OCI-LY3 (cell line): ENCODE data around the gene GOLT1B.
A peak's percentile ranks its signal among the peaks of the same experiment; 100 is the strongest.

Source experiments
- H2AFZ ChIP-seq: fragments of 200-600, 300-600 bp; shearing (Covaris generic); 2 replicates; pipeline ENCODE4 v1.6.0; 2014; ENCODE audit warnings: antibody characterized with exemption, low read depth, low read length
- H3K27ac ChIP-seq: fragments of 200-600, 300-600 bp; sonication (generic); 2 replicates; pipeline ENCODE4 v1.5.1; 2014; ENCODE audit warnings: mild to moderate bottlenecking, low read length, moderate library complexity, mixed read lengths
- H3K27me3 ChIP-seq: fragments of 200-600, 300-600 bp; sonication (generic); 2 replicates; pipeline ENCODE4 v1.6.1; 2014; ENCODE audit warnings: low read depth, low read length, mixed read lengths
- H3K36me3 ChIP-seq: fragments of 200-600, 300-600 bp; sonication (generic); replicated peaks from 2 replicates; pipeline ENCODE3; 2014; ENCODE audit warnings: low read depth, low read length, mixed read lengths
- H3K4me1 ChIP-seq: fragments of 300-600, 200-600 bp; sonication (generic); 2 replicates; pipeline ENCODE4 v1.6.1; 2014; ENCODE audit warnings: low read length, mixed read lengths
- H3K4me2 ChIP-seq: fragments of 200-600, 300-600 bp; sonication (generic); 2 replicates; pipeline ENCODE4 v1.6.1; 2014; ENCODE audit warnings: low read length, mixed read lengths
- H3K4me3 ChIP-seq: fragments of 300-600, 200-600 bp; sonication (generic); 2 replicates; pipeline ENCODE4 v1.5.1; 2014; ENCODE audit warnings: antibody characterized with exemption, mild to moderate bottlenecking, low read length, moderate library complexity
- H3K79me2 ChIP-seq: fragments of 300-600, 200-600 bp; shearing (Covaris generic); 2 replicates; pipeline ENCODE4 v1.6.1; 2014; ENCODE audit warnings: mild to moderate bottlenecking, low read length, mixed read lengths
- H3K9ac ChIP-seq: fragments of 300-600, 200-600 bp; shearing (Covaris generic); 2 replicates; pipeline ENCODE4 v1.6.0; 2014; ENCODE audit warnings: mild to moderate bottlenecking, low read length, moderate library complexity
- H3K9me3 ChIP-seq: fragments of 200-600, 300-600 bp; shearing (Covaris generic); 2 replicates; pipeline ENCODE4 v1.6.1; 2014; ENCODE audit warnings: low read length, mixed read lengths; ENCODE audit not compliant: insufficient read depth
- H4K20me1 ChIP-seq: fragments of 200-600, 300-600 bp; sonication (generic); 2 replicates; pipeline ENCODE4 v1.6.1; 2016; ENCODE audit warnings: low read length, mixed read lengths; ENCODE audit not compliant: insufficient read depth
- CTCF ChIP-seq: fragments of 200-600, 300-600 bp; sonication (generic); IDR thresholded peaks from 2 replicates; pipeline ENCODE4 v1.5.1; 2014; ENCODE audit warnings: antibody characterized with exemption, low read length, low read depth
- EZH2phosphoT487 ChIP-seq: fragments of 200-600 bp; shearing (Covaris generic); IDR thresholded peaks from 2 replicates; pipeline ENCODE4 v1.6.1; 2018; ENCODE audit warnings: antibody characterized with exemption, mixed run types, low read depth

GOLT1B gene

GRCh38 chr12:21502872-21503271, 1.3 kb downstream of the GOLT1B start:
- Histone ChIP-seq H3K4me2 (peak overlapping the region; percentile 94), H3K9me3 (no peaks in the 10 kb centered on the region), H3K4me1 (peaks cover 18% of the 10 kb centered on the region), H3K27me3 (no peaks in the 10 kb centered on the region), H3K36me3 (peaks cover 13% of the 10 kb centered on the region), H3K27ac (no peak overlapping the region), H3K4me3 (peak overlapping the region; percentile 99), H4K20me1 (peaks cover 7% of the 10 kb centered on the region; the same call in 1 of the 2 replicates), H3K9ac (peak overlapping the region; percentile 94), H3K79me2 (peaks cover 65% of the 10 kb centered on the region), H2AFZ (no peak overlapping the region)
- TF ChIP-seq EZH2phosphoT487 (no peak), CTCF (no peak)

GRCh38 chr12:21505888-21506287, 4.3 kb downstream of the GOLT1B start:
- H3K79me2 ChIP-seq: peaks cover 51% of the 10 kb centered on the region

GRCh38 chr12:21507849-21508248, 6.3 kb downstream of the GOLT1B start:
- Histone ChIP-seq H3K9ac (no peak overlapping the region), H3K27me3 (no peaks in the 10 kb centered on the region), H3K4me3 (no peak overlapping the region), H3K79me2 (peaks cover 38% of the 10 kb centered on the region), H3K36me3 (peaks cover 23% of the 10 kb centered on the region), H3K4me1 (peaks cover 4% of the 10 kb centered on the region), H4K20me1 (peaks cover 7% of the 10 kb centered on the region; the same call in 1 of the 2 replicates), H3K27ac (no peak overlapping the region), H3K9me3 (no peaks in the 10 kb centered on the region), H2AFZ (no peak overlapping the region), H3K4me2 (no peak overlapping the region)
- TF ChIP-seq EZH2phosphoT487 (no peak), CTCF (no peak)

More at GRCh38 chr12:21505888-21506287, 4.3 kb downstream of the GOLT1B start:
- H3K4me3 ChIP-seq: no peak overlapping the region
- H3K4me1 ChIP-seq: peaks cover 7% of the 10 kb centered on the region
- no peaks in the 10 kb centered on the region for H3K27me3 ChIP-seq
- TF ChIP-seq CTCF (no peak), EZH2phosphoT487 (no peak)
- H4K20me1 ChIP-seq: peaks cover 7% of the 10 kb centered on the region; the same call in 1 of the 2 replicates
- H3K9ac ChIP-seq: no peak overlapping the region
- H3K36me3 ChIP-seq: peaks cover 15% of the 10 kb centered on the region
- no peak overlapping the region for H3K4me2 ChIP-seq
- no peaks in the 10 kb centered on the region for H3K9me3 ChIP-seq
- no peak overlapping the region for H2AFZ ChIP-seq
- no peak overlapping the region for H3K27ac ChIP-seq

- TF ChIP-seq CTCF (no peak), EZH2phosphoT487 (no peak)
- Histone ChIP-seq H3K4me2 (no peak overlapping the region), H3K79me2 (peaks cover 19% of the 10 kb centered on the region)
Measured at GRCh38 chr12:21509768-21510167, 8.2 kb downstream of the GOLT1B start.

More at GRCh38 chr12:21509768-21510167, 8.2 kb downstream of the GOLT1B start:
- Histone ChIP-seq H4K20me1 (0 out of 2 replicates have a peak, but pooled peaks cover 7% of the 10 kb centered on the region), H3K9ac (no peak overlapping the region), H2AFZ (no peak overlapping the region), H3K27me3 (no peaks in the 10 kb centered on the region), H3K36me3 (peaks cover 33% of the 10 kb centered on the region), H3K9me3 (no peaks in the 10 kb centered on the region), H3K4me1 (no peaks in the 10 kb centered on the region; the same call in 1 of the 2 replicates), H3K27ac (no peak overlapping the region), H3K4me3 (no peak overlapping the region)
